Thyroid gland (tissue), 4 donors: ENCODE data around the gene MTUS2.

ENCODE experiments used
- POLR2A ChIP-seq, 2 donors: fragments of 450-650 bp; IDR thresholded peaks; one replicate each; pipeline ENCODE4 v1.6.1; 2017; ENCODE audit warnings: antibody characterized with exemption in 2 of 2, mild to moderate bottlenecking in 2 of 2, moderate library complexity in 1 of 2
- TF ChIP-seq, protein P1 (sequence below), 6 experiments: fragments of 200-600 bp in 3 of 6; fragments of 450-650 bp in 3 of 6; sonication (generic) in 3 of 6; IDR thresholded peaks; one replicate each; pipeline ENCODE4 v1.5.1; 2016 to 2019; ENCODE audit warnings: antibody characterized with exemption in 6 of 6, mild to moderate bottlenecking in 2 of 6, inconsistent platforms in 1 of 6, moderate library complexity in 1 of 6

DNA sequence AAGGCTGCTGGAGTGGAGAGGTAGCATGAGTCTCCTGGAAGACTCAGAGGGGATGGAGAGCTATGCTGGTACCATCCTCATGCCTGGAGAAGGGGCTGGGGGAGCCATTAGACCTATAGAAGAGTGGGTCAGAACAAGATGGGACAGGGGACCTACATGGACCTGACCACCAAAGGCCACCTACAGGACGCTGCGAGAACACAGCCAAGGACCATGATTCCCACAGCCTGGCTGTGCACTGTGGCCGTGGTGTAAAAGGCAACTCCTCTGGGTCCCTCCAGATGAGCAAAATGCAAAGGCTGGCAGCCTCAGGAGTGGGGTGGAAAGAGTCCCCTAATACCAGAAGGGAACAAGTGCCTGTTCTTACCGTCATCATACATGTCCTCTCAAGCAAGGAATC lies 559.1 kb downstream of the MTUS2 start:
- no peak for TF ChIP-seq POLR2A (IDR thresholded peaks at IDR 0.05)
- TF ChIP-seq, protein P1, sequence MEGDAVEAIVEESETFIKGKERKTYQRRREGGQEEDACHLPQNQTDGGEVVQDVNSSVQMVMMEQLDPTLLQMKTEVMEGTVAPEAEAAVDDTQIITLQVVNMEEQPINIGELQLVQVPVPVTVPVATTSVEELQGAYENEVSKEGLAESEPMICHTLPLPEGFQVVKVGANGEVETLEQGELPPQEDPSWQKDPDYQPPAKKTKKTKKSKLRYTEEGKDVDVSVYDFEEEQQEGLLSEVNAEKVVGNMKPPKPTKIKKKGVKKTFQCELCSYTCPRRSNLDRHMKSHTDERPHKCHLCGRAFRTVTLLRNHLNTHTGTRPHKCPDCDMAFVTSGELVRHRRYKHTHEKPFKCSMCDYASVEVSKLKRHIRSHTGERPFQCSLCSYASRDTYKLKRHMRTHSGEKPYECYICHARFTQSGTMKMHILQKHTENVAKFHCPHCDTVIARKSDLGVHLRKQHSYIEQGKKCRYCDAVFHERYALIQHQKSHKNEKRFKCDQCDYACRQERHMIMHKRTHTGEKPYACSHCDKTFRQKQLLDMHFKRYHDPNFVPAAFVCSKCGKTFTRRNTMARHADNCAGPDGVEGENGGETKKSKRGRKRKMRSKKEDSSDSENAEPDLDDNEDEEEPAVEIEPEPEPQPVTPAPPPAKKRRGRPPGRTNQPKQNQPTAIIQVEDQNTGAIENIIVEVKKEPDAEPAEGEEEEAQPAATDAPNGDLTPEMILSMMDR (IDR thresholded peaks at IDR 0.05) = no peak
